Upper lobe of left lung (tissue), 6 donors: Measurements from ENCODE around the gene IDUA. TPM values are rescaled to one million over a fixed set of nuclear protein-coding genes. Genes with fewer than 3 reads are reported as not detected.

Source experiments
- ATAC-seq, 2 donors: fragments of 200-7000 bp; cut with Tn5 transposase; one replicate each; pipeline ENCODE4 v1.9.1; 2022; ENCODE audit warnings: mild to moderate bottlenecking in 2 of 2, moderate library complexity in 2 of 2; ENCODE audit not compliant: low FRiP score in 2 of 2
- DNase-seq, 2 donors: peaks; one replicate each; pipeline ENCODE4 v3.0.0-alpha.2; 2019 to 2020
- H3K27ac ChIP-seq, 4 donors: fragments of 200-600 bp; sonication (generic); one replicate each; pipeline ENCODE4 v1.5.1; 2016 to 2019
- H3K27me3 ChIP-seq, 4 donors: fragments of 200-600 bp; sonication (generic); one replicate each; pipeline ENCODE4 v1.5.1; 2017 to 2019
- H3K36me3 ChIP-seq, 4 donors: fragments of 200-600 bp; sonication (generic); one replicate each; pipeline ENCODE4 v1.5.1; 2016 to 2019
- H3K4me1 ChIP-seq, 4 donors: fragments of 200-600 bp; sonication (generic); one replicate each; pipeline ENCODE4 v1.5.1; 2018 to 2019
- H3K4me3 ChIP-seq, 4 donors: fragments of 200-600 bp; sonication (generic); one replicate each; pipeline ENCODE4 v1.5.1; 2017 to 2019; ENCODE audit warnings: mild to moderate bottlenecking in 2 of 4, moderate library complexity in 1 of 4
- H3K9me3 ChIP-seq, 4 donors: fragments of 200-600 bp; sonication (generic); one replicate each; pipeline ENCODE4 v1.5.1; 2018 to 2019
- EP300 ChIP-seq, 4 donors: sonication (generic); formaldehyde crosslinking; IDR thresholded peaks; one replicate each; pipeline ENCODE4 v1.5.1; 2017; ENCODE audit warnings: antibody characterized with exemption in 4 of 4, control low read depth in 2 of 4
- POLR2A ChIP-seq, 4 donors: fragments of 450-650 bp; IDR thresholded peaks; one replicate each; pipeline ENCODE4 v1.5.1; 2016 to 2017; ENCODE audit warnings: antibody characterized with exemption in 4 of 4, mild to moderate bottlenecking in 2 of 4
- POLR2AphosphoS5 ChIP-seq, 2 donors: sonication (generic); formaldehyde crosslinking; IDR thresholded peaks; one replicate each; pipeline ENCODE4 v1.5.1; 2017; ENCODE audit warnings: antibody characterized with exemption in 2 of 2
- WGBS, 2 donors: methylation state at CpG; one replicate each; pipeline ENCODE4 v1.1.5; 2017 to 2018; 5-methylcytosine and 5-hydroxymethylcytosine counted together
- total RNA-seq, 6 donors: library from RNA; depleted of rRNA in 4 of 6; stranded (reverse); fragments of >200 nt in 4 of 6; gene quantifications; one replicate each; pipeline versions ENCODE4 v1.1.0 to v1.2.1, GENCODE V29; 2016 to 2021
- TF ChIP-seq, protein P1 (sequence below), 6 experiments: fragments of 450-650 bp in 4 of 6; fragments of 200-600 bp in 2 of 6; sonication (generic) in 2 of 6; IDR thresholded peaks; one replicate each; pipeline ENCODE4 v1.5.1; 2016 to 2019; ENCODE audit warnings: antibody characterized with exemption in 6 of 6
- donor health status: DM: no; HTN: no; CAD: no; lungs with moderate emphysema.
- donor health status: DM: no; HTN: yes; CAD: no; lungs with severe emphysema.

Gene IDUA
- total RNA-seq, 6 donors from 2014 or later: 13.5 to 152 (median 55.9) TPM

DNA sequence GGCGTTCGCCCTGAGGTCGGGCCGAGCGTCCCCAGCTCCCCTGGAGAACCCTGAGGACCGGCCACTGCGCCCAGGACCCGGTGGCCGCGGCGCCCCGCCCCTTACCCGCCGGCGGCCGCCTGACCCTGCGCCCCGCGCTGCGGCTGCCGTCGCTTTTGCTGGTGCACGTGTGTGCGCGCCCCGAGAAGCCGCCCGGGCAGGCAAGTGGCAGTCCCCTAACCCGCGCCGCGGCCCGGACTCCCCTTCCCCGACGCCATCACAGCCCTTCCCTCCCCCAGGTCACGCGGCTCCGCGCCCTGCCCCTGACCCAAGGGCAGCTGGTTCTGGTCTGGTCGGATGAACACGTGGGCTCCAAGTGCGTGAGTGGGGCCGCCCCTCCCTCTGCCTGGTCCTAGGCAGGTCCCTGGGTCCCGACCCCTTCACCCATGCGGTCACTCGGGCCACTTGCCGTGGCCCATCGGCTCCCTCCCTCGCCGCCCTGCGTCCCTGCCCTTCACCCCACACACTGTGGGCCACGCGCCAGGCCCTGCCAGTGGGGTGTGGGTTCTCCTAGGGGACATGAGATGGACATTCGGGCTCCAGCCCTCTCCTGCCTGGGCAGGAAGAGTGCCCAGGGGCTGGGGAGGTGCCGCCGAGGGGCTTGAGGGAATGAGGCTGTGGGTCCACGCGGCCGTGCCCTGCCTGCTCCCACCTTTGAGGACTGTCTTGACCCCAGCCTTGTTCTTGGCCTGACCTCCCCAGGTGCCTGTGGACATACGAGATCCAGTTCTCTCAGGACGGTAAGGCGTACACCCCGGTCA, 16.6 kb downstream of the IDUA start:
- TF ChIP-seq EP300 (IDR thresholded peaks at IDR 0.05) (no peak), POLR2AphosphoS5 (IDR thresholded peaks at IDR 0.05) (no peak), POLR2A (IDR thresholded peaks at IDR 0.05) (no peak)
- TF ChIP-seq, protein P1, sequence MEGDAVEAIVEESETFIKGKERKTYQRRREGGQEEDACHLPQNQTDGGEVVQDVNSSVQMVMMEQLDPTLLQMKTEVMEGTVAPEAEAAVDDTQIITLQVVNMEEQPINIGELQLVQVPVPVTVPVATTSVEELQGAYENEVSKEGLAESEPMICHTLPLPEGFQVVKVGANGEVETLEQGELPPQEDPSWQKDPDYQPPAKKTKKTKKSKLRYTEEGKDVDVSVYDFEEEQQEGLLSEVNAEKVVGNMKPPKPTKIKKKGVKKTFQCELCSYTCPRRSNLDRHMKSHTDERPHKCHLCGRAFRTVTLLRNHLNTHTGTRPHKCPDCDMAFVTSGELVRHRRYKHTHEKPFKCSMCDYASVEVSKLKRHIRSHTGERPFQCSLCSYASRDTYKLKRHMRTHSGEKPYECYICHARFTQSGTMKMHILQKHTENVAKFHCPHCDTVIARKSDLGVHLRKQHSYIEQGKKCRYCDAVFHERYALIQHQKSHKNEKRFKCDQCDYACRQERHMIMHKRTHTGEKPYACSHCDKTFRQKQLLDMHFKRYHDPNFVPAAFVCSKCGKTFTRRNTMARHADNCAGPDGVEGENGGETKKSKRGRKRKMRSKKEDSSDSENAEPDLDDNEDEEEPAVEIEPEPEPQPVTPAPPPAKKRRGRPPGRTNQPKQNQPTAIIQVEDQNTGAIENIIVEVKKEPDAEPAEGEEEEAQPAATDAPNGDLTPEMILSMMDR (IDR thresholded peaks at IDR 0.05): no peak
- H3K4me1 ChIP-seq: peaks cover 16 to 26% (median 18%) of the 10 kb centered on the region in 4 donors
- H3K27ac ChIP-seq: no peak overlapping the region
- ATAC-seq: peak; percentile 5 to 23
- 17 to 44% methylated on average over 20 to 38 of the region's 63 CpGs for WGBS, 2 donors
- peak overlapping the region in 1 of 4 donors; percentile 9 for H3K4me3 ChIP-seq
- no peaks in the 10 kb centered on the region for H3K9me3 ChIP-seq
- no peaks in the 10 kb centered on the region for H3K36me3 ChIP-seq
- peak in 1 of 2 donors; percentile 86 for DNase-seq
- peaks cover 4 to 43% (median 27%) of the 10 kb centered on the region in 4 donors for H3K27me3 ChIP-seq

DNA sequence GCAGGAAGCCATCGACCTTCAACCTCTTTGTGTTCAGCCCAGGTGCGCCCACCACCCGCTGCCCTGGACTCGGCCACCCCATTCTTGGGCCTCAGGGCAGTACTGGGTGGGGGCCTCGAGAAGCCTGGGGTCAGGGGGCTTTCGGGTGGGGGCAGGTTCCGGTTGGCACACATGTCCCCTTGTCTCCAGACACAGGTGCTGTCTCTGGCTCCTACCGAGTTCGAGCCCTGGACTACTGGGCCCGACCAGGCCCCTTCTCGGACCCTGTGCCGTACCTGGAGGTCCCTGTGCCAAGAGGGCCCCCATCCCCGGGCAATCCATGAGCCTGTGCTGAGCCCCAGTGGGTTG, 17.2 kb downstream of the IDUA start:
- Histone ChIP-seq H3K36me3 (no peaks in the 10 kb centered on the region), H3K9me3 (no peaks in the 10 kb centered on the region), H3K4me3 (no peak overlapping the region), H3K27ac (no peak overlapping the region), H3K4me1 (peaks cover 19 to 31% (median 23%) of the 10 kb centered on the region in 4 donors), H3K27me3 (peaks cover 4 to 47% (median 30%) of the 10 kb centered on the region in 4 donors)
- 87 to 88% methylated on average over 6 to 9 of the region's 13 CpGs for WGBS, 2 donors
- DNase-seq (no peak), ATAC-seq (no peak)
- no peak for TF ChIP-seq POLR2AphosphoS5 (IDR thresholded peaks at IDR 0.05)
- TF ChIP-seq EP300 (IDR thresholded peaks at IDR 0.05): no peak
- TF ChIP-seq POLR2A (IDR thresholded peaks at IDR 0.05): no peak
- TF ChIP-seq, protein P1 (IDR thresholded peaks at IDR 0.05): no peak

DNA sequence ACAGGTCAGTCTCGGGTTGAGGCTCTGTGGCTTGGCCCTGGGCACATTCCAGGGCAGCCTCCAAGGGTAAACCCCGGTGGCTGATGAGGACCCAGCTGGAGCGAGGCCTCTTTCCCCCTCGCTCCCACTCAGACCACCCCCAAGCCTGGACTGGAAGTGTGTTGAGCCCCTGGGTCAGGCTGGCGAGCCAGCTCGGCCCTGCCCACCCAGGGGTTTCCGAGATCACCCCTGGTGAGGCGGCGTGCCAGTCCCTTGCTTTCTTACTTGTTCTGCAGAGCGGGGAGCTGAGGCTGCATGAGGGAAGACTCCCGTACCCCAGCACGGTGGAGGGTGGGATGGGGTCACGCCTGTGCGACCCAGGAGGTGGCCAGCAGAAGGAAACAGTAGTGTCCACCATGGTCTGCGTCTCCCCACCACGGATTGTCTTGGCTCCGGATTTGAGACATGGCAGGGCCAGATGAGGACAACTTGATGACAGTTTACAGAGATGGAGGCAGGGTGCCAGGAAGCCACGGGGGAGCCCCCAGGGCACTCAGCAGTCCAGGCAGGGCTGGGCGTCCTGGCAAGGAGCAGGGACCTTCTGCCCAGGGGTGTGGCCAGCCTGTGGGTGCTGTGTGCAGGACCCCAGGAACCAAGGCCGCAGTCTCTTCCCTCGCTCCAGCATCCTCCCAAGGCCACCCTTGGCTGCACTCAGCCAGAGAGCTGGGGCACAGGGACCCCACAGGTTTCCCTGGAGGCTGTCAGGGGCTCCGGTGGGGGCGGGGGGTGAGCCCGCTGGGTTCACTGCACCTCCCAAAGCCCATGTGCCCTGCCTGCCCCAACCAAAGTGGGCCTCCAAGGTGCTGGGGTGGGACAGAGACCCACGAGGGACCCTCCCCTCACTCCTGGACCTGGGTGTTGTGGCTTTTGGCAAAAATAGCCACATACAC, 18.0 kb downstream of the IDUA start:
- DNase-seq: peak in 1 of 2 donors; percentile 71
- Histone ChIP-seq H3K36me3 (no peaks in the 10 kb centered on the region), H3K9me3 (no peaks in the 10 kb centered on the region), H3K4me3 (no peak overlapping the region), H3K4me1 (peaks cover 23 to 34% (median 25%) of the 10 kb centered on the region in 4 donors), H3K27ac (no peak overlapping the region), H3K27me3 (peaks cover 4 to 47% (median 30%) of the 10 kb centered on the region in 4 donors)
- ATAC-seq: no peak
- TF ChIP-seq POLR2A (IDR thresholded peaks at IDR 0.05) (no peak), POLR2AphosphoS5 (IDR thresholded peaks at IDR 0.05) (no peak), EP300 (IDR thresholded peaks at IDR 0.05) (no peak)
- TF ChIP-seq, protein P1 (IDR thresholded peaks at IDR 0.05): no peak
- 56 to 74% methylated on average over 9 to 23 of the region's 25 CpGs for WGBS, 2 donors

DNA sequence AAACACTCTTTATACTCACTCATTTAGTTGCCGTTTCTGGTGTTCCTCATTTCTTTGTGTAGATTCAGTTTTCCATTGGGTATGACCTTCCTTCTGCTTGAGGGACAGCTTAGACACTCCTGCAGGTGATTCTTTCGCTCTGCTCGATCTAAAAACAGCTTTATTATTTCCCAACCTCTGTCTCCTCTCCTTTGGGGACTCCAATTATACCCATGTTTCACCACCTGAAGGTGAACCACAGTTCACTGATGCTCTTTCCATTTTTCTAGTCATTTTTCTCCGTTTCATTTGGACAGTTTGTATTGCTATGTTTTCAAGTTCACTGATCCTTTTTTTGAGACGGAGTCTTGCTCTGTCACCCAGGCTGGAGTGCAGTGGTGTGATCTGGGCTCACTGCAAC, 20.0 kb downstream of the IDUA start:
- Histone ChIP-seq H3K4me3 (no peak overlapping the region), H3K27ac (no peak overlapping the region), H3K36me3 (no peaks in the 10 kb centered on the region), H3K27me3 (peaks cover 4 to 33% (median 23%) of the 10 kb centered on the region in 4 donors), H3K4me1 (peaks cover 35 to 42% (median 36%) of the 10 kb centered on the region in 4 donors), H3K9me3 (no peaks in the 10 kb centered on the region)
- no peak for ATAC-seq
- 78 to 90% methylated on average over 5 of the region's 5 CpGs for WGBS, 2 donors
- no peak for DNase-seq
- TF ChIP-seq POLR2AphosphoS5 (IDR thresholded peaks at IDR 0.05) (no peak), EP300 (IDR thresholded peaks at IDR 0.05) (no peak), POLR2A (IDR thresholded peaks at IDR 0.05) (no peak)
- TF ChIP-seq, protein P1 (IDR thresholded peaks at IDR 0.05): no peak
